ENCODE data around the gene SLC7A6.

The SLC7A6 gene

GRCh38 chr16:68297908-68298307 is 33.6 kb downstream of the SLC7A6 start:
- no peak for DNase-seq (ENCODE audit: extremely low spot score, insufficient read length, low read depth)
- no peak for FAIRE-seq

DNA sequence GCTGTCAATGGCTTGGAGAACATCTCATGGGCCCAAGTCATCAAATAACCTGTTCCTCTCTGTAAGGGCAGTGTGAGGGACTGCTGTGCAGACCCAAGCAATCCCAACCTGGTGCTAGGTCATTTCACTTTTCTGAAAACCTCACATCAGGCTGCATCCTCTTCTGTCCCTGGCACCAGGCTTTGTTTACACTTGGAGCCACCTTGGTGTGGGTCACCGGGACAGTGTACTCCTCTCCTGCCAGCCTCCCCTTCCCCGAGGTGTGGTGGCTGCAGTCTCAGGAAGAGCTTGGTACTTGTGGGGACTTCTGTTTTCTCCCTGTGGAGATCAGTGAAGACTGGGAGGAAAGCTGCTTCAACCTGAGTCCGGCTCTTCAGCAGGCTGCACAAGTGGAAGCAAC is 34.0 kb downstream of the SLC7A6 start:
- FAIRE-seq = no peak

DNA sequence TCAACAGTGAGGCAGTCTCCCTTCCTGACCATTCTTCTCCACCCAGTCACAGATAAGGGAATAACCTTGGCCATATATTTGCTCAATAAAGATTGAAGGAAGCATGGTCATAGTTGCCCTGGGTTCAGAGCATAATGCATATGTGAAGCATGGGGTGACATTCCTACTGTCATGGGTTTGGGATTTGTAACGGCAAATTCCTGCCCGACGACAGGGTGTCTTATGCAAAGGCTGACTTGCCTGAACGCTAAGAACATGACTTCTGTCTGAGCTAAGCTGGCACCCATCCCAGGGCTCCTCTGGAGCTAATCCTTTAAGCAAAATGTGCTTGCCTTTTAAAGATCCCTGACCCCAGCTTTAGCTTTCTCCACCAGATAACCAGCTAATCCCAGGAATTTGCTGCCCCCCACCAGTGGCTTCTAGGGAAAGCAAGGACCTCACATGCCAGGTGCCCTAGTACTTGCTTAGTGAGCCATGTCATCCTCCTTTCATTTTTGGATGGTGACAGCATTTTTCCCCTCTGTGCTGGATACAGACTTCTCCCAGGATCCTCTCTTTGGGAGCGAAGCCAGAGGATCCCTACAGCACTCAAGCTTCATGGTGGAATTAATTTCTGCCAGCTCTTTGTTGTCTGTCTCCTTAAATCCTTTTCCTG is 34.7 kb downstream of the SLC7A6 start:
- FAIRE-seq (no peak), DNase-seq (ENCODE audit: extremely low spot score, insufficient read length, low read depth) (no peak)

More for the DNA sequence above, 34.0 kb downstream of the SLC7A6 start:
- DNase-seq (ENCODE audit: extremely low spot score, insufficient read length, low read depth) = no peak

- no peak for FAIRE-seq
- no peak for DNase-seq (ENCODE audit: extremely low spot score, insufficient read length, low read depth)
These were observed 35.5 kb downstream of the SLC7A6 start for GRCh38 chr16:68299571-68300453.

DNA sequence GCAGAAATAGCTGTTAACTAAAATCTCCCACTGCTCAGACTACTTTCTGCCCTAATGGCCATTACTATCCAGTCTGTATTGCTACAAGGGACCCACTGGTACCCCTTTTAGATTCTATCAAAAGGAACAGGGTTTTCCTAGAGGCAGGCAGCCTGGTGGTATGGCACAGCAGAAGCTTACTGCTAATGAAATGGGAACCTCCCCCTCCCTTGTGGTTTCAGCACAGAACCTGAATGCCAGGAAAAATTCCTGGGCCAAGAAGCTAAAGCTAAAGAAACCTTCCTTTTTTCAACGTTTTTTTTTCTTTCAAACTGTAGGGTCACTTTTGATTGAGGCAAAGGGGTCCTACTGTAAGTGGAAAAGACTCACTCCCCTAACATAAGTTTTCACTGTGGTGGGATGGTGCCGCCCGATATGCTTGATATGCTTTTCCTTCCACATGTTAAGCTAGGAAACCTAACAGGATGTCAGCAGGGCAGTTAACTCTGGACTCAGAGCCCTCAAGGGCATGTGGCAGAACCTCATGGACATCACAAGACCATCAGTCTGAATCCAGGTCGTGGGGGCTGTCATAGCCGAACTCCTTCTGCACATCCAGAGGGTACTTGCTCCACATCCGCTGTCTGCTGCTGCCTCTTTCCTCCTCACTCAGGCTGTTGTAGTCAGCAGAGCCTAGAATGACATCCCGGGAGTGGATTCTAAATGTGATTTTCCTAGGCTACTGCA is 36.6 kb downstream of the SLC7A6 start:
- DNase-seq (ENCODE audit: extremely low spot score, insufficient read length, low read depth) (no peak), FAIRE-seq (no peak)

DNA sequence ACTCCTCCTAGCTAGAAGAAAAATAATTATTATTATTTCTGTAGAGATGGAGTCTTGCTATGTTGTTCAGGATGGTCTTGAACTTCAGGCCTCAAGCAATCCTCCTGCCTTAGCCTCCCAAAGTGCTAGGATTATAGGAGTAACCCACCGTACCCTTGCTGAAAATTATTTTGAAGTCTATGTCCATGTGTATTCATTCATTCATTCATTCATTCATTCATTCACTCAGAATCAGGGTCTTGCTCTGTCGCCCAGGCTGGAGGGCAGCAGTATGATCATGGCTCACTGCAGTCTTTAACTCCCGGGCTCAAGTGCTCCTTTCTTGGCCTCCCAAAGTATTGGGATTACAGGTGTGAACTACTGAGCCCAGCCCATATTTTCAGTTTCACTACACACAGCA is 42.3 kb downstream of the SLC7A6 start:
- no peak for DNase-seq (ENCODE audit: extremely low spot score, insufficient read length, low read depth)
- FAIRE-seq = no peak

- DNase-seq (ENCODE audit: extremely low spot score, insufficient read length, low read depth) (no peak), FAIRE-seq (no peak)
These were observed 45.5 kb downstream of the SLC7A6 start for GRCh38 chr16:68309799-68310198.

GRCh38 chr16:68310437-68310773 is 46.1 kb downstream of the SLC7A6 start:
- FAIRE-seq = no peak
- DNase-seq (ENCODE audit: extremely low spot score, insufficient read length, low read depth) = no peak

DNA sequence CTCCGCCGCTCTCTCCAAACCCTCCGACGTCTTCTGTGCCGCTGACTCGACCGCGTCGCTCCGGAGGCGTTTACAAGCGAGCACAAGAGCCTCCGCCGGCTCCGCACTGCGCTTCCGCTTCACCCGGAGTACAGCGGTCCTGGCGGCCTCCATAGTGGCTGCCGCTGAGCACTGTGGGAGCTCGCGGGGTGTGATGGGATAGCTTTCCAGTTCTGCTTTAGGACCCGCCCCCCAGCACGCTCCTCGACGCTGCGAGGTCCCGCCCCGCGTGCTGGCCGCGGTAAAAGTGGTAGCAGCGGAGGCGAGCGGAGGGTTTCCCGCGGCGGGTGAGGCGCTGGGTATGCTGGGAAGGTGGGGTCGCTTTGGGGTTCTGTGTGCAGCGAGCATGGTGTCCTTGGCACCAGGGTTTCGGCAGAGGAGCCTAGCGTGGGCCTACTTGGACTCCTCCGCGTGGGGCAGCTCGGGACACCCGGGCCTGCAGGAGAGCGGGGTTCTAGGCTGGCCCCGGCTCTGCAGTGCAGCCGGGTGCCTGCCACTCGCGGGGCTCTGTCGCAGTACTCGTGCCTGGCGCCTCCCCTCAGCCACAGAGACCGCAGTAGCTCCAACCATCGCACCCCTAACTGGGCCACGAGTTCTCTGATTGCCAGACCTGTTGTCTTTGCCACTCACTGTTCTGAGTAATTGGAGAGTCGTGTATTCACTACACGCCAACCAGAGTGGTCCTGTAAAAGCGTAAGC is 46.6 kb downstream of the SLC7A6 start, which contains the start of the genes PRMT7 and SLC7A6OS:
Gene PRMT7, plus strand, starts transcription at position 246 of the 738 bp plus-strand sequence. CDS start 4,961 bp downstream, outside the sequence.
Gene SLC7A6OS, minus strand, starts transcription at position 173 of the 738 bp plus-strand sequence. Its CDS starts 20 bp downstream, at position 153.
- FAIRE-seq (peak; percentile 88), DNase-seq (ENCODE audit: extremely low spot score, insufficient read length, low read depth) (peak; percentile 95)

DNA sequence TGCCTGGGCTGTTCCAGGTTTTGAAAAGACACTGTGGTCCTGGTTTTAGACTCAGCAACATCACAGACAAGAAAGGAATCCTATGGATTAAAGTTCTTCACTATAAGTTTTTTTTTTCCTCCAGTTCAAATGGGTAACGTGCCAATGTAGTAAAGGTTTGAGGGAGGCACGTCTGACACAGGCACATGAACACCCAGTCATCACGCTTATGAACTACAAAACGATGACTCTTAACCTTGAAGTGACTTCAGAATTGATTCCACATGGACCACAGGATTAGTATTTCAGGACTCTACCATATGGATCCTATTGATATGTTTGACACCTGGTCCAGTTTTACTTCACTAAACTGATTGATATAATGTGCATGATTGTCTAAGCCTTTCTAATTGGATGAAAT is 48.8 kb downstream of the SLC7A6 start:
- DNase-seq (ENCODE audit: extremely low spot score, insufficient read length, low read depth) (no peak), FAIRE-seq (no peak)

GRCh38 chr16:68319185-68319908 is 55.0 kb downstream of the SLC7A6 start:
- DNase-seq (ENCODE audit: extremely low spot score, insufficient read length, low read depth) = peak; percentile 17
- peak; percentile 61 for FAIRE-seq

- DNase-seq (ENCODE audit: extremely low spot score, insufficient read length, low read depth) (no peak), FAIRE-seq (no peak)
These were observed 60.0 kb downstream of the SLC7A6 start for GRCh38 chr16:68324336-68324735.

DNA sequence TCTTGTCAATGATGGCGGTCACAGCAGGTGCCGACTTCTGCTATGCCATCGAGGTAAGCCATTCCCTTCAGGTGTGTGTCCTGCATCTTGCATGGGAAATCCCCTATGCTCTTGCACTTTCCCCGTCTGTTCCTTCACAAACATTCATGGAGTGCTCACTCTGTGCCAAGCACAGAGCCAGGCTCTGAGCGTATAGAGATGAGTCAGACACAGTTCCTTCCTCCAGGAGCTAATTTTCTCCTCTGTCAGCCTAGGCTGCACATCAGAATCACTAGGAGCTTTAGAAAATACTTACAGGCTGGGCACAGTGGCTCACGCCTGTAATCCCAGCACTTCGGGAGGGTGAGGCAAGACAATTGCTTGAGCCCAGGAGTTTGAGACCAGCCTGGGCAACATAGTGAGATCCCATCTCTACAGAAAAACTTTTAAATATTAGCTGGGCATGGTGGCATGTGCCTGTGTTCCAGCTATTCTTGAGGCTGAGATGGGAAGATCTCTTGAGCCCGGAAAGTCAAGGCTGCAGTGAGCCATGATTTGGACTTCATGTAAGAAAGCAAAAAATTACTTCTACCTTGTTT is 60.5 kb downstream of the SLC7A6 start:
- DNase-seq (ENCODE audit: extremely low spot score, insufficient read length, low read depth) (no peak), FAIRE-seq (no peak)

DNA sequence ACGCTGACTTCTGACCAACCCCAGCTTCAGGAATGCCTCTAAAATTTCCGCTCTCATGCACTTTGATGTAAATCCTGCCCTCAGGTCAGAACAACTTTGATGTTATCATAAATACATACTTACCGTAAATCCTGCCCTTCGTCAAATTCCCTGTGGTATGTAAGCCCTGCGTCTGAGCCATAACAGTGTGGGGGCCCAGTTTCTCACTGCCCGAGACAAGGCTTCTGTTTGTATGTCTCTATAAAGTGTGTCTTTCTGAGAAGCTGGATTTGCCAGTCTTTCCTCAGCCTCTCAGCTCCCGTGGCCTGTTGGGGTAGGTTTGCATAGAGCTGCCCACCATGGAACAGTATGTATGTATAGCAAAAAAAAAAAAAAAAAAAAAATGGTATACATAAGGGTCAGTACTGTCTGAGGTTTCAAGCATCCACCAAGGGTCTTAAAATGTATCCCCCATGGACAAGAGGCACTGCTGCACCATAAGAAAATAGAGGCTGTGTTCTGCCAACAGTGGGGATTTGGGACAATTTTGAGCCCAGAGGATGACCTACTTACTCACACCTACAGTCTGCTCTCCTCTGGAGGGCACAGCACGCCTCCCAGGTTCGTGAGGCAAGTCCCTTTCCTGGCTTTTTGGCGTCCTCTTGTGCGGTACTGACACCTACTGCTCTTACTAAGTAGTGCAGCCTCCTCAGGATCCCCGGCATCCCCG is 64.0 kb downstream of the SLC7A6 start:
- peak; percentile 71 for DNase-seq (ENCODE audit: extremely low spot score, insufficient read length, low read depth)
- peak; percentile 94 for FAIRE-seq

DNA sequence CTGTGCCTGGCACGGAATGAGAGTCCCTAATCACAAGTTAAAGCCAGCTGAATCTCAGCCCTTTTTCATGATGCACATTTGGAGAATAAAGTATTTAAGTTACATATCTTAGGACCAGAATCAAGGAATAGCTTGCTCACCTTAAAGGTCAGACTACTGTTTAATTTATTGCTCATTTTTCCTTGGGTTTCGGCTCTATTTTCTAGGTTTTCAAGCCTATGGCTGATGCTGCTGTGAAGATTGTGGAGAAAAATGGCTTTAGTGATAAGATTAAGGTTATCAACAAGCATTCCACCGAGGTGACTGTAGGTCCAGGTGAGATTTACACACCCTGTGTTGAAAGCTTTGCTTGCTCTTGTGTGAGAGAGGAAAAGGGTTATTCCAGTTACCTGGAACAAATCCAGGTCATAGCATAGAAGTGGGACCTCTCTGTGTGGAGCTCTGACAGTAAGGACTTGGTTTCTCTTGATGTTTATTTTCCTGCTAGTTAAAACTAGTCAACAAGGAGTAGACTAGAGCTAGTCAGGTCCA is 64.6 kb downstream of the SLC7A6 start:
- DNase-seq (ENCODE audit: extremely low spot score, insufficient read length, low read depth) = no peak
- no peak for FAIRE-seq

DNA sequence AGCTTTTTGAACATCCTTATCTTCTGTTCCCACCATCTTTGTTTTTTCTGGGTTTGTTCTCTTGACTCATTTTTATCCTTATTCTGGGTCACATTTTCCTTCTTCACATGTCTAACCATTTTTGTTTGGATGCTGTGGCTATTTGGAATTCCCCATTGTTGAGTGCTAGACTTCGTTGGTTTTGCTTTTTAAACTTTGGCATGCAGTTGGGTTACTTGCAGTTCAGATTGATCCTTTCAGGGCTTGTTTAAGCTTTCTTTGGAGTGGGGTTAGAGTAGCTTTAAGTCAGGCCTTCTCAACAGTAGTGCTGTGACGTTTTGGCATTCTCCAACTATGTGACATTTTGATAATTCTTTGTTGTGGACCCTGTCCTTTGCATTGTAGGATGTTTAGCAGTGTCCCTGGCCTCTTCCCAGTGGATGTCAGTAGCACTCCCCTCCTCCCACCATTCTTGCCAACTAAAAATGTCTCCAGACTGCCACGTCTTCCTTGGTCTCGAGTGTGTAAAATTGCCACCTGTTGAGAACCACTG is 67.6 kb downstream of the SLC7A6 start:
- DNase-seq (ENCODE audit: extremely low spot score, insufficient read length, low read depth) = no peak
- FAIRE-seq = no peak

GRCh38 chr16:68332411-68333121 is 68.2 kb downstream of the SLC7A6 start:
- DNase-seq (ENCODE audit: extremely low spot score, insufficient read length, low read depth) (no peak), FAIRE-seq (no peak)
